ENCODE data around the gene HYCC2. TPM values are rescaled to one million over a fixed set of nuclear protein-coding genes. Genes with fewer than 3 reads are reported as not detected.

The HYCC2 gene
- polyA plus RNA-seq, 4 donors = 3.8 to 10.4 (median 6.9) TPM

- Histone ChIP-seq H3K27me3 (ENCODE audit: control insufficient read depth in 3 of 3, insufficient read depth in 3 of 3, low read length in 3 of 3) (no peaks in the 10 kb centered on the region), H3K27ac (ENCODE audit: low read depth in 1 of 3, low read length in 2 of 3) (peak overlapping the region in 1 of 3 donors; percentile 81), H3K4me3 (ENCODE audit: low read depth in 1 of 3, low read length in 3 of 3) (no peak overlapping the region), H3K4me1 (ENCODE audit: control insufficient read depth in 3 of 3, insufficient read depth in 2 of 3, low read depth in 1 of 3, low read length in 2 of 3) (peaks cover 2 to 6% (median 3%) of the 10 kb centered on the region in 3 donors), H3K9me3 (ENCODE audit: control insufficient read depth in 2 of 2, insufficient read depth in 1 of 2, low read depth in 1 of 2, low read length in 1 of 2) (peaks cover 0 to 3% of the 10 kb centered on the region in 2 donors), H3K36me3 (ENCODE audit: control insufficient read depth in 3 of 3, insufficient read depth in 2 of 3, low read depth in 1 of 3, low read length in 3 of 3) (peaks cover 0 to 3% (median 0%) of the 10 kb centered on the region in 3 donors)
- FAIRE-seq = no peak
- no peak for DNase-seq
These were observed 43.4 kb upstream of the HYCC2 start for GRCh38 chr2:201114846-201115245.

GRCh38 chr2:201114350-201114749, 42.9 kb upstream of the HYCC2 start:
- Histone ChIP-seq H3K9me3 (ENCODE audit: control insufficient read depth in 2 of 2, insufficient read depth in 1 of 2, low read depth in 1 of 2, low read length in 1 of 2) (peaks cover 0 to 3% of the 10 kb centered on the region in 2 donors), H3K27ac (ENCODE audit: low read depth in 1 of 3, low read length in 2 of 3) (no peak overlapping the region), H3K27me3 (ENCODE audit: control insufficient read depth in 3 of 3, insufficient read depth in 3 of 3, low read length in 3 of 3) (no peaks in the 10 kb centered on the region), H3K4me1 (ENCODE audit: control insufficient read depth in 3 of 3, insufficient read depth in 2 of 3, low read depth in 1 of 3, low read length in 2 of 3) (peaks cover 2 to 6% (median 3%) of the 10 kb centered on the region in 3 donors), H3K36me3 (ENCODE audit: control insufficient read depth in 3 of 3, insufficient read depth in 2 of 3, low read depth in 1 of 3, low read length in 3 of 3) (peaks cover 0 to 3% (median 0%) of the 10 kb centered on the region in 3 donors), H3K4me3 (ENCODE audit: low read depth in 1 of 3, low read length in 3 of 3) (no peak overlapping the region)
- DNase-seq (no peak), FAIRE-seq (no peak)
- 77 to 82% (median 79%) methylated on average over 4 of the region's 4 CpGs for WGBS, 3 donors

- FAIRE-seq (no peak), DNase-seq (no peak)
- no peak overlapping the region for H3K4me3 ChIP-seq (ENCODE audit: low read depth in 1 of 3, low read length in 3 of 3)
- H3K27me3 ChIP-seq (ENCODE audit: control insufficient read depth in 3 of 3, insufficient read depth in 3 of 3, low read length in 3 of 3) = no peaks in the 10 kb centered on the region
- 91 to 98% (median 94%) methylated on average over 3 of the region's 3 CpGs for WGBS, 3 donors
- H3K9me3 ChIP-seq (ENCODE audit: control insufficient read depth in 2 of 2, insufficient read depth in 1 of 2, low read depth in 1 of 2, low read length in 1 of 2) = peaks cover 0 to 4% of the 10 kb centered on the region in 2 donors
- H3K36me3 ChIP-seq (ENCODE audit: control insufficient read depth in 3 of 3, insufficient read depth in 2 of 3, low read depth in 1 of 3, low read length in 3 of 3) = peaks cover 0 to 3% (median 0%) of the 10 kb centered on the region in 3 donors
- H3K4me1 ChIP-seq (ENCODE audit: control insufficient read depth in 3 of 3, insufficient read depth in 2 of 3, low read depth in 1 of 3, low read length in 2 of 3) = peaks cover 2 to 3% (median 3%) of the 10 kb centered on the region in 3 donors
- H3K27ac ChIP-seq (ENCODE audit: low read depth in 1 of 3, low read length in 2 of 3) = no peak overlapping the region
These were observed 39.6 kb upstream of the HYCC2 start for GRCh38 chr2:201111096-201111495.

DNA sequence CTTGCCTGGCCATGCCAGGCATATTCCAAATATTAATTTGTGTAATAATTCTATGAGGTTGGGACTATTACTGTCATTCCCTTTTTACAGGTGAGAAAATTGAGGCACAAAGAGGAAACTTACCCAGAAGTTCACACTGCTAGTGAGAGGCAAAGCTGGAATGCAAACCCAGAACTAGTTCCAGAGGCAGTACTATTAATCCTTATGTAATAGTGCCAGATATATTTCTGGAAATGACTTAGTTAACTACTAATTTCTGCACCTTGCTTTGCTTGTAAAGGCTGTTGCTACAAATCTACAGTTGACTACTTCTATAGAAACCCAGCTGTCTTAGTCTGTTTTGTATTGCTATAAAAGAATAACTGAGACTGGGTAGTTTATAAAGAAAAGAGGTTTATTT, 39.1 kb upstream of the HYCC2 start:
- Histone ChIP-seq H3K27ac (ENCODE audit: low read depth in 1 of 3, low read length in 2 of 3) (no peak overlapping the region), H3K4me1 (ENCODE audit: control insufficient read depth in 3 of 3, insufficient read depth in 2 of 3, low read depth in 1 of 3, low read length in 2 of 3) (peaks cover 2 to 3% (median 3%) of the 10 kb centered on the region in 3 donors), H3K27me3 (ENCODE audit: control insufficient read depth in 3 of 3, insufficient read depth in 3 of 3, low read length in 3 of 3) (no peaks in the 10 kb centered on the region), H3K4me3 (ENCODE audit: low read depth in 1 of 3, low read length in 3 of 3) (no peak overlapping the region), H3K9me3 (ENCODE audit: control insufficient read depth in 2 of 2, insufficient read depth in 1 of 2, low read depth in 1 of 2, low read length in 1 of 2) (peaks cover 0 to 6% of the 10 kb centered on the region in 2 donors), H3K36me3 (ENCODE audit: control insufficient read depth in 3 of 3, insufficient read depth in 2 of 3, low read depth in 1 of 3, low read length in 3 of 3) (peaks cover 0 to 3% (median 0%) of the 10 kb centered on the region in 3 donors)
- no peak for FAIRE-seq
- no peak for DNase-seq

DNA sequence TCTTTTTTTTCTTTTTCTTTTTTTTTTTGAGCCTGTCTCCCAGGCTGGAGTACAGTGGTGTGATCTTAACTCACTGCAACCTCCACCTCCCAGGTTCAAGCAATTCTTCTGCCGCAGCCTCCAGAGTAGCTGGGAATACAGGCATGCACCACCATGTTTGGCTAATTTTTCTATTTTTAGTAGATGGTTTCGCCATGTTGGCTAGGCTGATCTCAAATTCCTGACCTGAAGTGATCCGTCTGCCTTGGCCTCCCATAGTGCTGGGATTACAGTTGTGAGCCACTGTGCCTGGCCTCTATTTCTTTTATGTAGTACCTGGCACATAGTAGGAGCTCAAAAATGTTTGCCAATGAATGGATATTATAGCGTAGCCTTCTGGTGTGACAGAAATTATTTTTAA, 37.7 kb upstream of the HYCC2 start:
- WGBS, 3 donors = 92 to 97% (median 94%) methylated on average over 4 of the region's 4 CpGs
- Histone ChIP-seq H3K27me3 (ENCODE audit: control insufficient read depth in 3 of 3, insufficient read depth in 3 of 3, low read length in 3 of 3) (no peaks in the 10 kb centered on the region), H3K9me3 (ENCODE audit: control insufficient read depth in 2 of 2, insufficient read depth in 1 of 2, low read depth in 1 of 2, low read length in 1 of 2) (peaks cover 0 to 3% of the 10 kb centered on the region in 2 donors), H3K4me3 (ENCODE audit: low read depth in 1 of 3, low read length in 3 of 3) (no peak overlapping the region), H3K27ac (ENCODE audit: low read depth in 1 of 3, low read length in 2 of 3) (no peak overlapping the region), H3K36me3 (ENCODE audit: control insufficient read depth in 3 of 3, insufficient read depth in 2 of 3, low read depth in 1 of 3, low read length in 3 of 3) (peaks cover 0 to 3% (median 0%) of the 10 kb centered on the region in 3 donors), H3K4me1 (ENCODE audit: control insufficient read depth in 3 of 3, insufficient read depth in 2 of 3, low read depth in 1 of 3, low read length in 2 of 3) (peaks cover 0 to under 1% (median 0%) of the 10 kb centered on the region in 3 donors)
- DNase-seq = no peak
- FAIRE-seq = no peak

GRCh38 chr2:201108341-201108740, 36.9 kb upstream of the HYCC2 start:
- Histone ChIP-seq H3K27ac (ENCODE audit: low read depth in 1 of 3, low read length in 2 of 3) (no peak overlapping the region), H3K4me1 (ENCODE audit: control insufficient read depth in 3 of 3, insufficient read depth in 2 of 3, low read depth in 1 of 3, low read length in 2 of 3) (no peaks in the 10 kb centered on the region), H3K4me3 (ENCODE audit: low read depth in 1 of 3, low read length in 3 of 3) (no peak overlapping the region), H3K9me3 (ENCODE audit: control insufficient read depth in 2 of 2, insufficient read depth in 1 of 2, low read depth in 1 of 2, low read length in 1 of 2) (peaks cover 0 to 3% of the 10 kb centered on the region in 2 donors), H3K27me3 (ENCODE audit: control insufficient read depth in 3 of 3, insufficient read depth in 3 of 3, low read length in 3 of 3) (no peaks in the 10 kb centered on the region), H3K36me3 (ENCODE audit: control insufficient read depth in 3 of 3, insufficient read depth in 2 of 3, low read depth in 1 of 3, low read length in 3 of 3) (peaks cover 0 to 3% (median 0%) of the 10 kb centered on the region in 3 donors)
- WGBS, 3 donors = 88 to 91% (median 90%) methylated on average over 2 of the region's 2 CpGs
- no peak for DNase-seq
- FAIRE-seq = no peak

GRCh38 chr2:201107624-201108023, 36.2 kb upstream of the HYCC2 start:
- no peaks in the 10 kb centered on the region for H3K4me1 ChIP-seq (ENCODE audit: control insufficient read depth in 3 of 3, insufficient read depth in 2 of 3, low read depth in 1 of 3, low read length in 2 of 3)
- peaks cover 0 to 3% of the 10 kb centered on the region in 2 donors for H3K9me3 ChIP-seq (ENCODE audit: control insufficient read depth in 2 of 2, insufficient read depth in 1 of 2, low read depth in 1 of 2, low read length in 1 of 2)
- DNase-seq (no peak), FAIRE-seq (no peak)
- H3K36me3 ChIP-seq (ENCODE audit: control insufficient read depth in 3 of 3, insufficient read depth in 2 of 3, low read depth in 1 of 3, low read length in 3 of 3) = no peaks in the 10 kb centered on the region
- no peak overlapping the region for H3K27ac ChIP-seq (ENCODE audit: low read depth in 1 of 3, low read length in 2 of 3)
- no peak overlapping the region for H3K4me3 ChIP-seq (ENCODE audit: low read depth in 1 of 3, low read length in 3 of 3)
- no peaks in the 10 kb centered on the region for H3K27me3 ChIP-seq (ENCODE audit: control insufficient read depth in 3 of 3, insufficient read depth in 3 of 3, low read length in 3 of 3)
- 85 to 100% (median 93%) methylated on average over 2 of the region's 2 CpGs for WGBS, 3 donors

- no peak overlapping the region for H3K27ac ChIP-seq (ENCODE audit: low read depth in 1 of 3, low read length in 2 of 3)
- WGBS, 3 donors = 96 to 100% (median 98%) methylated on average over 1 of the region's 1 CpG
- H3K9me3 ChIP-seq (ENCODE audit: control insufficient read depth in 2 of 2, insufficient read depth in 1 of 2, low read depth in 1 of 2, low read length in 1 of 2) = peaks cover 0 to 3% of the 10 kb centered on the region in 2 donors
- FAIRE-seq (no peak), DNase-seq (no peak)
- H3K36me3 ChIP-seq (ENCODE audit: control insufficient read depth in 3 of 3, insufficient read depth in 2 of 3, low read depth in 1 of 3, low read length in 3 of 3) = no peaks in the 10 kb centered on the region
- H3K27me3 ChIP-seq (ENCODE audit: control insufficient read depth in 3 of 3, insufficient read depth in 3 of 3, low read length in 3 of 3) = no peaks in the 10 kb centered on the region
- H3K4me1 ChIP-seq (ENCODE audit: control insufficient read depth in 3 of 3, insufficient read depth in 2 of 3, low read depth in 1 of 3, low read length in 2 of 3) = no peaks in the 10 kb centered on the region
- no peak overlapping the region for H3K4me3 ChIP-seq (ENCODE audit: low read depth in 1 of 3, low read length in 3 of 3)
These were observed 34.3 kb upstream of the HYCC2 start for GRCh38 chr2:201105759-201106158.

- no peak overlapping the region for H3K4me3 ChIP-seq (ENCODE audit: low read depth in 1 of 3, low read length in 3 of 3)
- no peaks in the 10 kb centered on the region for H3K9me3 ChIP-seq (ENCODE audit: control insufficient read depth in 2 of 2, insufficient read depth in 1 of 2, low read depth in 1 of 2, low read length in 1 of 2)
- no peaks in the 10 kb centered on the region for H3K36me3 ChIP-seq (ENCODE audit: control insufficient read depth in 3 of 3, insufficient read depth in 2 of 3, low read depth in 1 of 3, low read length in 3 of 3)
- no peak overlapping the region for H3K27ac ChIP-seq (ENCODE audit: low read depth in 1 of 3, low read length in 2 of 3)
- FAIRE-seq (no peak), DNase-seq (no peak)
- H3K27me3 ChIP-seq (ENCODE audit: control insufficient read depth in 3 of 3, insufficient read depth in 3 of 3, low read length in 3 of 3) = no peaks in the 10 kb centered on the region
- WGBS, 3 donors = 95 to 100% (median 96%) methylated on average over 3 of the region's 3 CpGs
- H3K4me1 ChIP-seq (ENCODE audit: control insufficient read depth in 3 of 3, insufficient read depth in 2 of 3, low read depth in 1 of 3, low read length in 2 of 3) = no peaks in the 10 kb centered on the region
These were observed 29.0 kb upstream of the HYCC2 start for GRCh38 chr2:201100497-201100896.
